Measurements from ENCODE around the gene PADI1. TPM values are rescaled to one million over a fixed set of nuclear protein-coding genes. Genes with fewer than 3 reads are reported as not detected.

The PADI1 gene
- polyA plus RNA-seq, 1 donor from 2014 or later: 0.66 TPM

DNA sequence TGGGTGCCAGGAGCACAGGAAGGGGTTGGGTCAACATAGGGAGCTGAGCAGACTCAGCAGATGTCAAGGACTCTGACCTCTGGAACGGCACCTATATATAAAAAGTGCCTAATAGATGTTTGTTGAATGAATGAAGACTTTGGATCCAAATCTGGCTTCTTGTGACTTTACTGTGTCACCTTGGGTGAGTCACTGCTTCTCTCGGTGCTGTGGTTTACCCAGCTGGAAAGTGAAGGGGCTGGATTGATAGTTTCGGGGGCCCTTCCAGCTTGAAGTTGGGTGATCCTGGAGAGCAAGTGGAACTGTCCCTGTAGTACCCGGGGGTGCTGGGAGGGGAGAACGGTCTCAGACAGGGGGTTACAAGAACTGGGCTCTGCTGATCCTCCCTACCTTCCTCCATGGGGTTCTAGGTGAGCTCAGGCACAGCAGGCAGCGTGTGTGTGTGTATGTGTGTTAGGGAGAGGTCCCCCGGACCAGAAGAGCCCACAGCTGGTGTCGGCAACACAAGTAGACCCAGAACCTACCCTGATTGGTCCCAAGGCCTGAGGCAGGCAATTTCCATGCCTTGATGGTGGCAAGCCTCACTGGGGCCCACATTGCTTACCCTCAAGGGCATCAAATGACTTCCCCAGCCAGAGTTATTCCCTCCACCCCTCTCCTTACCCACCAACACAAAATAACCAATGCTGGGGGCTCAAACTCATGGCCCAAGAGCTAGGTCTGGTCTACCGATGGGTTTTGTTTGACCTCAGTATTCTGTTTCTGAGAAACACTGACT, 5.5 kb upstream of the PADI1 start:
- Histone ChIP-seq H3K4me2 (ENCODE audit: low read length) (no peak overlapping the region), H3K79me2 (replicated peaks; ENCODE audit: insufficient read depth, low read length) (no peaks in the 10 kb centered on the region), H3K27ac (ENCODE audit: low read length) (no peak overlapping the region), H3F3A (ENCODE audit: insufficient read depth, low read length, poor library complexity, severe bottlenecking) (no peaks in the 10 kb centered on the region), H3K4me3 (ENCODE audit: low read length) (no peak overlapping the region), H3K9me2 (ENCODE audit: insufficient read depth, low read length) (no peaks in the 10 kb centered on the region), H2AFZ (ENCODE audit: low read depth, low read length) (no peak overlapping the region), H3K27me3 (ENCODE audit: insufficient read depth, low read depth, low read length) (no peaks in the 10 kb centered on the region), H3K9me3 (ENCODE audit: low read length) (no peaks in the 10 kb centered on the region), H3K36me3 (ENCODE audit: insufficient read depth, low read length) (no peaks in the 10 kb centered on the region), H4K20me1 (ENCODE audit: insufficient read depth) (no peaks in the 10 kb centered on the region), H3K9ac (ENCODE audit: low read length) (no peak overlapping the region)
- TF ChIP-seq RAD21 (conservative IDR thresholded peaks at IDR 0.05): no peak
- TF ChIP-seq EP300 (conservative IDR thresholded peaks at IDR 0.05; ENCODE audit: poor library complexity, severe bottlenecking): no peak
- no peak for TF ChIP-seq EZH2 (IDR thresholded peaks at IDR 0.05; ENCODE audit: borderline replicate concordance, insufficient read depth, low read length, poor library complexity, severe bottlenecking)
- TF ChIP-seq, protein P1, sequence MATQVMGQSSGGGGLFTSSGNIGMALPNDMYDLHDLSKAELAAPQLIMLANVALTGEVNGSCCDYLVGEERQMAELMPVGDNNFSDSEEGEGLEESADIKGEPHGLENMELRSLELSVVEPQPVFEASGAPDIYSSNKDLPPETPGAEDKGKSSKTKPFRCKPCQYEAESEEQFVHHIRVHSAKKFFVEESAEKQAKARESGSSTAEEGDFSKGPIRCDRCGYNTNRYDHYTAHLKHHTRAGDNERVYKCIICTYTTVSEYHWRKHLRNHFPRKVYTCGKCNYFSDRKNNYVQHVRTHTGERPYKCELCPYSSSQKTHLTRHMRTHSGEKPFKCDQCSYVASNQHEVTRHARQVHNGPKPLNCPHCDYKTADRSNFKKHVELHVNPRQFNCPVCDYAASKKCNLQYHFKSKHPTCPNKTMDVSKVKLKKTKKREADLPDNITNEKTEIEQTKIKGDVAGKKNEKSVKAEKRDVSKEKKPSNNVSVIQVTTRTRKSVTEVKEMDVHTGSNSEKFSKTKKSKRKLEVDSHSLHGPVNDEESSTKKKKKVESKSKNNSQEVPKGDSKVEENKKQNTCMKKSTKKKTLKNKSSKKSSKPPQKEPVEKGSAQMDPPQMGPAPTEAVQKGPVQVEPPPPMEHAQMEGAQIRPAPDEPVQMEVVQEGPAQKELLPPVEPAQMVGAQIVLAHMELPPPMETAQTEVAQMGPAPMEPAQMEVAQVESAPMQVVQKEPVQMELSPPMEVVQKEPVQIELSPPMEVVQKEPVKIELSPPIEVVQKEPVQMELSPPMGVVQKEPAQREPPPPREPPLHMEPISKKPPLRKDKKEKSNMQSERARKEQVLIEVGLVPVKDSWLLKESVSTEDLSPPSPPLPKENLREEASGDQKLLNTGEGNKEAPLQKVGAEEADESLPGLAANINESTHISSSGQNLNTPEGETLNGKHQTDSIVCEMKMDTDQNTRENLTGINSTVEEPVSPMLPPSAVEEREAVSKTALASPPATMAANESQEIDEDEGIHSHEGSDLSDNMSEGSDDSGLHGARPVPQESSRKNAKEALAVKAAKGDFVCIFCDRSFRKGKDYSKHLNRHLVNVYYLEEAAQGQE (IDR thresholded peaks at IDR 0.05; ENCODE audit: borderline replicate concordance): no peak
- no peak for TF ChIP-seq TAF1 (IDR thresholded peaks at IDR 0.05; ENCODE audit: low read depth)
- TF ChIP-seq POLR2AphosphoS5 (IDR thresholded peaks at IDR 0.05): no peak
- TF ChIP-seq, protein P2, sequence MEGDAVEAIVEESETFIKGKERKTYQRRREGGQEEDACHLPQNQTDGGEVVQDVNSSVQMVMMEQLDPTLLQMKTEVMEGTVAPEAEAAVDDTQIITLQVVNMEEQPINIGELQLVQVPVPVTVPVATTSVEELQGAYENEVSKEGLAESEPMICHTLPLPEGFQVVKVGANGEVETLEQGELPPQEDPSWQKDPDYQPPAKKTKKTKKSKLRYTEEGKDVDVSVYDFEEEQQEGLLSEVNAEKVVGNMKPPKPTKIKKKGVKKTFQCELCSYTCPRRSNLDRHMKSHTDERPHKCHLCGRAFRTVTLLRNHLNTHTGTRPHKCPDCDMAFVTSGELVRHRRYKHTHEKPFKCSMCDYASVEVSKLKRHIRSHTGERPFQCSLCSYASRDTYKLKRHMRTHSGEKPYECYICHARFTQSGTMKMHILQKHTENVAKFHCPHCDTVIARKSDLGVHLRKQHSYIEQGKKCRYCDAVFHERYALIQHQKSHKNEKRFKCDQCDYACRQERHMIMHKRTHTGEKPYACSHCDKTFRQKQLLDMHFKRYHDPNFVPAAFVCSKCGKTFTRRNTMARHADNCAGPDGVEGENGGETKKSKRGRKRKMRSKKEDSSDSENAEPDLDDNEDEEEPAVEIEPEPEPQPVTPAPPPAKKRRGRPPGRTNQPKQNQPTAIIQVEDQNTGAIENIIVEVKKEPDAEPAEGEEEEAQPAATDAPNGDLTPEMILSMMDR (IDR thresholded peaks at IDR 0.05; ENCODE audit: poor library complexity, severe bottlenecking): no peak
- no peak for TF ChIP-seq SMC3 (conservative IDR thresholded peaks at IDR 0.05; ENCODE audit: poor library complexity)
- TF ChIP-seq MXI1 (conservative IDR thresholded peaks at IDR 0.05; ENCODE audit: poor library complexity, severe bottlenecking): no peak

DNA sequence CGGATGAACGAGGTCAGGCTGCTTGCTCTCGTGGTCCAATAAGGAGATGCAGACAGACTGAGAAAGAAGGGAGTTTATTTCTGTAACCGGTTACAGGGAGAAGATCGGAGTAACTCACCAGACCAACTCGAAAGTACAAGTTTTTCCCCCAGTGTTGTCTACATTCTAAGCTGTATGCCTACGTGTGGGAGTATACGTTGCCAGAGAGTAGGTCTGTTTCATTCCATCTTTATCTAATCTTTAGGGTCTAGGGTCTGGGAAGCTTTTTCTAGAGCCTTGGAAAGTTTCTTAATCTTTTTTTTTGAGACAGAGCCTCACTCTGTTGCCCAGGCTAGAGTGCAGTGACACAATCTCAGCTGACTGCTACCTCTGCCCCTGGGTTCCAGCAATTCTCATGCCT, 4.7 kb upstream of the PADI1 start:
- H3F3A ChIP-seq (ENCODE audit: insufficient read depth, low read length, poor library complexity, severe bottlenecking): no peaks in the 10 kb centered on the region
- TF ChIP-seq TAF1 (IDR thresholded peaks at IDR 0.05; ENCODE audit: low read depth): no peak
- TF ChIP-seq, protein P1 (IDR thresholded peaks at IDR 0.05; ENCODE audit: borderline replicate concordance): no peak
- TF ChIP-seq POLR2AphosphoS5 (IDR thresholded peaks at IDR 0.05): no peak
- TF ChIP-seq, protein P2 (IDR thresholded peaks at IDR 0.05; ENCODE audit: poor library complexity, severe bottlenecking): no peak
- TF ChIP-seq MXI1 (conservative IDR thresholded peaks at IDR 0.05; ENCODE audit: poor library complexity, severe bottlenecking): no peak
- TF ChIP-seq EP300 (conservative IDR thresholded peaks at IDR 0.05; ENCODE audit: poor library complexity, severe bottlenecking): no peak
- no peak for TF ChIP-seq SMC3 (conservative IDR thresholded peaks at IDR 0.05; ENCODE audit: poor library complexity)
- no peak for TF ChIP-seq EZH2 (IDR thresholded peaks at IDR 0.05; ENCODE audit: borderline replicate concordance, insufficient read depth, low read length, poor library complexity, severe bottlenecking)
- no peaks in the 10 kb centered on the region for H3K36me3 ChIP-seq (ENCODE audit: insufficient read depth, low read length)
- no peak overlapping the region for H3K9ac ChIP-seq (ENCODE audit: low read length)
- H3K4me2 ChIP-seq (ENCODE audit: low read length): no peak overlapping the region
- no peaks in the 10 kb centered on the region for H3K27me3 ChIP-seq (ENCODE audit: insufficient read depth, low read depth, low read length)
- H3K79me2 ChIP-seq (replicated peaks; ENCODE audit: insufficient read depth, low read length): no peaks in the 10 kb centered on the region
- no peak overlapping the region for H2AFZ ChIP-seq (ENCODE audit: low read depth, low read length)
- no peak overlapping the region for H3K27ac ChIP-seq (ENCODE audit: low read length)
- H3K4me3 ChIP-seq (ENCODE audit: low read length): no peak overlapping the region
- no peaks in the 10 kb centered on the region for H3K9me3 ChIP-seq (ENCODE audit: low read length)
- H3K9me2 ChIP-seq (ENCODE audit: insufficient read depth, low read length): no peaks in the 10 kb centered on the region
- no peaks in the 10 kb centered on the region for H4K20me1 ChIP-seq (ENCODE audit: insufficient read depth)

All from neural cell (in vitro differentiated cells).